Fibroblast of villous mesenchyme (primary cell): ENCODE data around the gene AHCYL1. TPM values are rescaled to one million over a fixed set of nuclear protein-coding genes. Genes with fewer than 3 reads are reported as not detected.

Experiments used
- DNase-seq: peaks from one replicate; pipeline ENCODE4 v3.0.0-alpha.2; 2010; ENCODE audit warnings: low read depth
- H3K4me3 ChIP-seq: 2 replicates; pipeline ENCODE4 v1.5.1; 2011; ENCODE audit warnings: low read depth, mild to moderate bottlenecking, low read length
- CTCF ChIP-seq: IDR thresholded peaks from 2 replicates; pipeline ENCODE4 v1.5.1; 2012; ENCODE audit warnings: low read depth, mild to moderate bottlenecking, low read length; ENCODE audit not compliant: insufficient read depth
- total RNA-seq: library from RNA; depleted of rRNA; stranded (reverse); fragments of >200 nt; gene quantifications from 2 replicates; pipeline ENCODE4 v1.2.3, GENCODE V29; 2012

AHCYL1 gene
- total RNA-seq, 1 donor: 66.9 TPM

DNA sequence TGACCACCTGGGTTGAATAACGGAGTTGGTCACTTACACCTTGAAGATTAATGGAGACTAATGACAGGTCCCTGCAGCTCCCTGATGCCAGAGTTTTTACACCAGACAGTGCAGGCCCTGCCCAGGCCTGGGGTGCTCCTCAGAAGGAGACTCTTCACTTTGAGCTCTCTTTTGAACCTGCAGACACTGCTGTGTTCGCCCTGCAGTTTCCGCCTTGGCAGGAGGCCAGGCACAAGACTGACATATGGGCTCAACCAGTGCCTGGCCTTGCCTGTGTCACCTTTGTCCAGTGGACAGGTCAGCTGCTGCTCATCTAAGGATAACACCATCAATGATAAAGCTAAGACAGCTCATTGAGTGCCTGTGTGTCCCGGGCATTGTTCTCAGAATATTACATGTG lies 55.1 kb downstream of the AHCYL1 start:
- H3K4me3 ChIP-seq: no peak overlapping the region
- TF ChIP-seq CTCF: no peak
- no peak for DNase-seq

DNA sequence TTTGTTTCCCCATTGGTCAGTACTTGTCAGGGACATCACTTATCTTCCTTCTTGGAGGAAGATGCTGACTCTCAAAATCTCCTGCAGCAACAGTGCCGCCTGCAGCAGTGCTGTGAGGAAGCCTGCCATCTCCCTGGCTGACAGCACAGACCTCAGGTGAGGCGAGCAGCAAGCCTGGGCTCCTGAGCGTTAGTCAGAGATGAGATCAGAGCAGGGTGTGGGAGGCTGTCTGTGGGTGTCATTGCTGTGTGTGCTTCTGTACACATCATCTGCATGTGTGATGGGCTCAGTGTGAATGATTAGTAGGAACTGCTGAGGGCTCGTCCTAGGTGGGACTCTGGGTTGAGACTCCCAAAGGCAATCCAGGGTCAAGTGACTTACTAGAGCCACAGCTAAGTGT lies 56.0 kb downstream of the AHCYL1 start:
- no peak for DNase-seq

DNA sequence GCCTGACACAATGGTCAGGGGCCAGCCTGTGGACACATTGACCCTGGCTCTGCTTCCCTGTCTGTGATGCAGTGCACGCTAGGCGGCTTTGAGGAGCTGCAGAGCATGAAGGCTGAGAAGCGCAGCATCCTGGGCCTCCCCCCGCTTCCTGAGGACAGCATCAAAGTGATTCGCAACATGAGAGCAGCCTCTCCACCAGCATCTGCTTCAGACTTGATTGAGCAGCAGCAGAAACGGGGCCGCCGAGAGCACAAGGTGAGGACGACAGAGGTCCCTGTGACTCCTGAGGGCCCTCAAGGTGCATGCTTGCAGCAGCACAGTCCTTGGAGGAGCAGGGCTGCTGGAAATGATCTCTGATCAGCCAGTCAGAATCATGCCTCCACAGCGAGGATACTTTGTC lies 58.5 kb downstream of the AHCYL1 start:
- no peak for DNase-seq

More for the DNA sequence above, 56.0 kb downstream of the AHCYL1 start:
- no peak for TF ChIP-seq CTCF
- no peak overlapping the region for H3K4me3 ChIP-seq

DNA sequence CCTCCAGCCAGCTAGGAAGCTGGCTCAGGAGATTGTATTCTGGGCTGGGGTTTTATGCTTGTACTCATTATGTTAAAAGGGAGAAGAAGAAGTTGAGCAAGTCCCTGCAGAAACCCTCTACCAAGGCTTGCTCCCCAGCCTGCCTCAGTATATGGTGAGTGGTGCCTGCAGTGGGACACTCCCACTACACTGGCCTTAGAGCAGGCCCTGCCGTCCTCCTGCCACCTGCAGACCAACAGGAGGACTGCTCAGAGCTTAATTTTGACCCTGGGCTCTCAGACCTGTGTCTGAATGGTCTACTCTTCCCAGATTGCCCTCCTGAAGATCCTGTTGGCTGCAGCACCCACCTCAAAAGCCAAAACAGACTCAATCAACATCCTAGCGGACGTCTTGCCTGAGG lies 62.9 kb downstream of the AHCYL1 start:
- TF ChIP-seq CTCF: no peak
- DNase-seq: no peak
- H3K4me3 ChIP-seq: no peak overlapping the region

More for the DNA sequence above, 58.5 kb downstream of the AHCYL1 start:
- no peak for TF ChIP-seq CTCF
- no peak overlapping the region for H3K4me3 ChIP-seq

- DNase-seq: no peak
- no peak for TF ChIP-seq CTCF
- no peak overlapping the region for H3K4me3 ChIP-seq
Measured at GRCh38 chr1:110048240-110048639, 63.7 kb downstream of the AHCYL1 start.

DNA sequence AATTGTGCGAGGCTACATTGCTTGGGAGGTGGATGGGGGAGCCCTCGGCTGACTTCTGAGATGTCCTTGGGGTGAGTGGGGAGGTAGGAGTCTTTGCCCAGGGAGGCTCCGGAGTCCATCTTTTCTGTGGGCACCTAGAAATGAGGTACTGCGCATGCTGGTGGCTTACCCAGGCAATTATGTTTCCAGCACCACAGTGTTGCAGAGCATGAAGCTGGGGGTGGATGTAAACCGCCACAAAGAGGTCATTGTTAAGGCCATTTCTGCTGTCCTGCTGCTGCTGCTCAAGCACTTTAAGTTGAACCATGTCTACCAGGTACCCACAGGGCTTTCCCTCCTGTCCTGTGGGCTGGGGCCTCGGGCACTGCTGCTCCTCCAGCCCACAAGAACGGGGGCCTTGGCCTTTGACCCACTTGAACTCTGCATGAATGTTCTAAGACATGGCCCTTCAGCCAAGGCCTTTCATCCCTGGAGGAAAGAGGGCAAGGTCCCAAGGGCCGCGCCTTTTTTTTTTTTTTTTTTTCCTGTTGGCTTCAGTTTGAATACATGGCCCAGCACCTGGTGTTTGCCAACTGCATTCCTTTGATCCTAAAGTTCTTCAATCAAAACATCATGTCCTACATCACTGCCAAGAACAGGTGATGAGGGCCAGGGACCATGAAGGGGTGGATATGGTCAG lies 64.5 kb downstream of the AHCYL1 start:
- H3K4me3 ChIP-seq: no peak overlapping the region
- DNase-seq: no peak
- TF ChIP-seq CTCF: no peak
